ENCODE data around the gene NPW.

- TF ChIP-seq POLR2AphosphoS5 (IDR thresholded peaks at IDR 0.05) (no peak), POLR2A (IDR thresholded peaks at IDR 0.05) (no peak)
- TF ChIP-seq, protein P1, sequence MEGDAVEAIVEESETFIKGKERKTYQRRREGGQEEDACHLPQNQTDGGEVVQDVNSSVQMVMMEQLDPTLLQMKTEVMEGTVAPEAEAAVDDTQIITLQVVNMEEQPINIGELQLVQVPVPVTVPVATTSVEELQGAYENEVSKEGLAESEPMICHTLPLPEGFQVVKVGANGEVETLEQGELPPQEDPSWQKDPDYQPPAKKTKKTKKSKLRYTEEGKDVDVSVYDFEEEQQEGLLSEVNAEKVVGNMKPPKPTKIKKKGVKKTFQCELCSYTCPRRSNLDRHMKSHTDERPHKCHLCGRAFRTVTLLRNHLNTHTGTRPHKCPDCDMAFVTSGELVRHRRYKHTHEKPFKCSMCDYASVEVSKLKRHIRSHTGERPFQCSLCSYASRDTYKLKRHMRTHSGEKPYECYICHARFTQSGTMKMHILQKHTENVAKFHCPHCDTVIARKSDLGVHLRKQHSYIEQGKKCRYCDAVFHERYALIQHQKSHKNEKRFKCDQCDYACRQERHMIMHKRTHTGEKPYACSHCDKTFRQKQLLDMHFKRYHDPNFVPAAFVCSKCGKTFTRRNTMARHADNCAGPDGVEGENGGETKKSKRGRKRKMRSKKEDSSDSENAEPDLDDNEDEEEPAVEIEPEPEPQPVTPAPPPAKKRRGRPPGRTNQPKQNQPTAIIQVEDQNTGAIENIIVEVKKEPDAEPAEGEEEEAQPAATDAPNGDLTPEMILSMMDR (IDR thresholded peaks at IDR 0.05), result no peak
These were observed 40.8 kb downstream of the NPW start for GRCh38 chr16:2060346-2060745.

Measured in stomach (tissue), 4 donors.